GM12865 (cell line): ENCODE data around the gene DLG5.

ENCODE experiments used
- DNase-seq: peaks from one replicate; pipeline ENCODE4 v3.0.0; 2010; ENCODE audit warnings: low read depth
- H3K4me3 ChIP-seq: 2 replicates; pipeline ENCODE4 v1.5.1; 2011; ENCODE audit warnings: mild to moderate bottlenecking, low read depth, low read length, control low read depth
- TF ChIP-seq, protein P1 (sequence below): IDR thresholded peaks from 2 replicates; pipeline ENCODE4 v1.5.1; 2011; ENCODE audit warnings: low read length, control low read depth, low read depth, inconsistent platforms; ENCODE audit not compliant: insufficient read depth; ENCODE audit errors: missing control alignments

DLG5 gene

DNA sequence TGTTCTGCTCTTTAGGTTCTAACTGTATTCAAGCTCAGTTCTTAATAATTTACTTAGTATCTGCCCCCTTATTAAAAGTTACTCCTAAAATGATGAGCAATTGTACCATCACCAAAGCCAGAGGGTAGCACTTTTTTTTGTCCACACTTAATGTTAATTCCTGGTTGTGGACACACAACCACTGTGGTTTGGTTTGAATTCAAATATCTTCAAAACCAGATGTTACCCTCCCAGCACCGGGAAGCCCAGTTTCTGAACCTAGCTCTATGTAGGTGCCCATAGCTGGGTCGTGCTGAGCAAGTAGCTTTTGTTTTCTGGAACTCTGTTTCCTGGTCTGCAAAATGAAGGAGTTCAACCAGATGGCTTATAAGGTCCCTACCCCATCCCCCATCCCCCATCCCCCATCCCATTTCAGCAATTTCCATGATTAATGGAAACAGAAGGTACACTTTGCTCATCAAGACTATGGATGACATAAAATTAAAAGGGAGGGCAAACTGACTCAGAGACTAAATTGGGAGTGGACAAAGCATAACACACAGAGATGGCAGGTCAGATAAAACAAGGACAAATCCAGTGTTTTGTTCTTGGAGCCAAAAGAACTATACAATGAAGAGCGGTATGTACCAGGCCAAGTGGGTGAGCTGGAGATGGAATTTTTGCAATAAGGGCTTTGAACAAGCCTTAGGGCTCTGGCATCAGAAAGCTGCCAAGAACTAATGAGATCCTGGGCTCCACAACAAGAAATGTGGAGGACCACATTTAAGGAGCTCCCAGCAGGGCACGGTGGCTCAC lies 56.7 kb downstream of the DLG5 start:
- no peak for DNase-seq
- TF ChIP-seq, protein P1, sequence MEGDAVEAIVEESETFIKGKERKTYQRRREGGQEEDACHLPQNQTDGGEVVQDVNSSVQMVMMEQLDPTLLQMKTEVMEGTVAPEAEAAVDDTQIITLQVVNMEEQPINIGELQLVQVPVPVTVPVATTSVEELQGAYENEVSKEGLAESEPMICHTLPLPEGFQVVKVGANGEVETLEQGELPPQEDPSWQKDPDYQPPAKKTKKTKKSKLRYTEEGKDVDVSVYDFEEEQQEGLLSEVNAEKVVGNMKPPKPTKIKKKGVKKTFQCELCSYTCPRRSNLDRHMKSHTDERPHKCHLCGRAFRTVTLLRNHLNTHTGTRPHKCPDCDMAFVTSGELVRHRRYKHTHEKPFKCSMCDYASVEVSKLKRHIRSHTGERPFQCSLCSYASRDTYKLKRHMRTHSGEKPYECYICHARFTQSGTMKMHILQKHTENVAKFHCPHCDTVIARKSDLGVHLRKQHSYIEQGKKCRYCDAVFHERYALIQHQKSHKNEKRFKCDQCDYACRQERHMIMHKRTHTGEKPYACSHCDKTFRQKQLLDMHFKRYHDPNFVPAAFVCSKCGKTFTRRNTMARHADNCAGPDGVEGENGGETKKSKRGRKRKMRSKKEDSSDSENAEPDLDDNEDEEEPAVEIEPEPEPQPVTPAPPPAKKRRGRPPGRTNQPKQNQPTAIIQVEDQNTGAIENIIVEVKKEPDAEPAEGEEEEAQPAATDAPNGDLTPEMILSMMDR = no peak
- no peak overlapping the region for H3K4me3 ChIP-seq

GRCh38 chr10:77868523-77868922 lies 58.0 kb downstream of the DLG5 start:
- TF ChIP-seq, protein P1 = no peak

GRCh38 chr10:77867124-77867719 lies 59.3 kb downstream of the DLG5 start:
- no peak for DNase-seq
- H3K4me3 ChIP-seq = no peak overlapping the region
- TF ChIP-seq, protein P1 = no peak

More at GRCh38 chr10:77868523-77868922, 58.0 kb downstream of the DLG5 start:
- H3K4me3 ChIP-seq = no peak overlapping the region
- no peak for DNase-seq

DNA sequence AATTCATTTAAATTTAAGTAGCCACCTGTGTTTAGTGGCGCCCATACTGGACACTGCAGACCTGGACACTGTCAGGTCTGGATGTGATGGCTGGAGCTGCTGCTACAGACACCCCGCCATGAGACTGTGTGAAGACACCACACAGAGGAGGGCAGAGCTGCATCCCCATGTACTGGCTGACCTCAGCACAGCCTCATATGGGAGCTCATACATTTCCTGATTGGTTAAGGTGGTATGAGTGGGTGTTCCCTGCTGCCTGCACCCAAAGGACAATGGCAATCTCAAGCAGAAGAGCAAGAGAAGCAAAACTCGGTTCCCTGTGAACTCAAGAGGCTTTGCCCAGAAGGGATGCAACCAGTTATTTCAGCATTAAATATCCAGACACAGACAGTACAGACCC lies 60.0 kb downstream of the DLG5 start:
- no peak overlapping the region for H3K4me3 ChIP-seq
- no peak for DNase-seq
- TF ChIP-seq, protein P1 = no peak

DNA sequence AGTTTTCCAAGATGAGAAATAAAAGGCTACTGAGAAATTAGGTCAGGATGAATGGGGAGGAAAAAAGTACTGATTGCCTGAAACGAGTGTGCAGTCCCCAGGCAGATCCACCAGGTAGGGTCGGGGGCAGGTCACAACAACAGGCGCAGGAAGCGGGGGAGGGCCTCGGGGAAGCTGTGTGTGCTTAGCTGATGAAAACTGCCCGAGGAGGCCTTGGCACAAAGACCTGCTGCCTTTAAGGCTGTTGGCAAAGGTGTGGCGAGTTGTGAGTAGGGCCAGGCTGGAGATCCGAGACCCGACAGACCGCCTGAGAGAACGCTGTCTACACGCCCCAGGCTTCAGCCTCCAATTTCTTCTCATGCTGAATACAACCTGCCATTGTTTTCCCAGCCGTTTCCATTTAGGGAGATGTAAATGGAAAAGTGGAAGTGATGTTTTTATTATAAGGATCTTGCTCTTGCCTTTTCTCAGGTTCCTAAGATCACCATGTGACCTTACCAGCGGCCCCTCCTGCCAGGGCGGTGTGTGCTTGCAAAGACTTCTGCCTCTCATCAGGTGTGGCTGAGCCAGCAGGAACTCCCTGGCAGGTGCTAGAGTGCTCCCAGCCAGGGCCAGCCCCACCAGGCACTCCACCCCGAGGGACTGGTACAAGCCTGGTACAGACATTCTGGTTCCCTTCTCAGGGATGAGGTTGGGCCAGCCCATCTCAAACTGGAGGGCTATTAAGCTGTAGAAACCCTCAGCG lies 60.8 kb downstream of the DLG5 start:
- H3K4me3 ChIP-seq = no peak overlapping the region
- TF ChIP-seq, protein P1 = no peak
- no peak for DNase-seq

DNA sequence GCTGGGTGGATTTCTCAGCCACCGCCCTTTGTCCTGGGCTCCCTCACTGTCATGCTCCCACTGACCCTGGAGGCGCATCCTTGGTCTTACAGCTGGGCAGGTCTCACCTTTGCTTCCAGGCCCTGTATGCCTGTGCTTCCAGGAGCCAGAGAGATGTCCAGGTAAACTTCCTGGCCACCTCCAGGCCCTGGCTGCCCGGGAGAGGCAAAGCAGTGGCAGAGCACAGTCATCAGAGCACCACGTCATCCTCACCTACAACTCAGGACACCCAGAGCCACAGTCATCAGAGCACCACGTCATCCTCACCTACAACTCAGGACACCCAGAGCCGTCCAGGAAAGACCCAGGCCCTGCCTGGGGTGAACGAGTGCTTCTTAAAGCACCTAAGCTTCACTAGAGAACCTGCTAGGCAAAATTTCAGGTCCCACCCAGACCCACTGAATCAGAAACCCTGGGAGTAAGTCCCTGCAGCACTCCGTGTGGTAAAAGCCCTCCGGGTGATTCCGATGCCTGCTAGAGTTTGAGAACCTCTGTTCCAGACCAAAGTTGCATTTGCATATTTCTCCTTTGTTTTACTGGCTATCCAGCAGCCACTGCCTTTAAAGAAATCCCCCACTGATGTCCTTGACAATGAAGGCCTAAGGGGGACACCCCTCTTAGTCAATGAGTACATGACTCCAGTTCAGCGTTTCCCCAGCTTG lies 62.3 kb downstream of the DLG5 start:
- no peak overlapping the region for H3K4me3 ChIP-seq
- TF ChIP-seq, protein P1 = no peak
- DNase-seq = no peak
